Kasumi-1 (cell line): ENCODE results near the gene FRY.
"Not testable (repeated sequence)": the region's sequence is repeated elsewhere in the genome, so short reads cannot be mapped to it uniquely, and the experiment has no call there.

ENCODE experiments used
- DNase-seq, 2 experiments: peaks; one replicate each; lab custom pipeline; 2025; lab: John Stamatoyannopoulos, UW

FRY gene

DNA sequence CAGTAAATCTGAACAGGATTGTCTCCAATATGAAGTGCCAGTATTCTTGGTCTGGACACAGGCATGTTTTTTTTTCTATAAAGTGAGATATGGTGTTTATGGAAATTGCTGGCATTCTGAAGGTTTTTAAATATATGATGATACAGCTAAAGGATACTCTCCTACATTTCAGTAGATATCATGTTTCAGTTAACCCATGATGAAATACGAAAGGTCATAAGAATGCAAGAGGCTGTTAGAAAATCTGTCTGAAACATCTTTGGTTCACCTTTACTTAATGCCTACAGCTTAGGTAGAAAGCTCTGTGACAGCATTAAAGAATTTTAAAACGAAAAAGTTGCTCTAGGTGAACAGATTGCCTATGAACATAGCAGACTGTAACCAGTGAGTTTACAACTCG lies 9.1 kb downstream of the FRY start:
- no peak for DNase-seq

DNA sequence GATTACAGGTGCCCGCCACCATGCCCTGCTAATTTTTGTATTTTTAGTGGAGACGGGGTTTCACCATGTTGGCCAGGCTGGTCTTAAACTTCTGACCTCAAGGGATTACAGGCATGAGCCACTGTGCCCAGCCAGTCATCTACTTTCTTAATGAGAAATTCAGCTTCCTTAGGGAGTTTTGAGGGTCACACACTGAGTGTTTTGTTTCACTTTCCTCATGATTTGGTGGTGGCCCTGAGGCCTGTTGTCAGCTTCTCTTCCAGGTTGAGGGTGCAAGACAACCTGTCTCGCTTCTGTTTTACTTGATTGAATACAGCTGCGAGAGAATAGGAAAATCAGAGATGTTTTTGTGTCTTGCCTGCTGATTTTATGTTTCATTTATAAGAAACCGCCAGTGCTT lies 9.9 kb downstream of the FRY start:
- DNase-seq, result no peak

DNA sequence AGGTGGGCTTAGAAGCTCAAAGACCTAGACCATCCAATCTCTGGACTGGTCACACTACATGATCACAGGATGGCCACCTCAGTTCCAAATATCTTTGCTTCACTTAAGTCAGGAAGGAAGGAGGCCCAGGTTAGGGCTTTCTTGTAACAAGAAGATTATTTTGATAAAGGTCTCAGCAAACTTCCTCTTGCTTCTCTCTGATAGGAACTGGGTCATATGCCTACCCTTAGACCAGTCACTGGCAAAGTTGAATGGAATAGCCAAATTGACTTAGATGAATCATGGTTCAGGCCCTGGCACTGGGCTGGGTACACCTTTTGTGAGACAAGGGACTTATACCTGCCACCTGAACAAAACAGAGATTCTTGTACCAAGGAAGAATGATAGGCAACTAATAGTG lies 11.0 kb downstream of the FRY start:
- no peak for DNase-seq

DNA sequence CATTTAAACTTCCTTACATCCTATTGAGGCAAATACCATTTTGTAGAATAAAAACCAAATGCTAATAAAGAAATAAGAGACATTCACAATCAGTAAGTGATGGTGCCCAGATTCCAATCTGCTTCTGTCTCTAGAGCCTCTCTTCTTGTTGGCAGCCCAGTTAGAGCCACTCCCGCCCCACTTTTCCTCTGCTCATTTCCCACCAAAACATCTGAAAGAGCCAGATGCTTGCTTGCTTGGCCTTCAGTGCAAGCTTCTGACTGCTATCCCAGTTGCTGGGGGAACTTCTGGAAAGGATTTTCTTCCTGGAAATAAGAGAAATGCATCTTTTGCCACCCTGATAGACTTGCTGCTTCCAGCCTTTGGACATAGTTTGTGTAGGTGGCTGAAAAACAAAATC lies 12.9 kb downstream of the FRY start:
- DNase-seq, result no peak

DNA sequence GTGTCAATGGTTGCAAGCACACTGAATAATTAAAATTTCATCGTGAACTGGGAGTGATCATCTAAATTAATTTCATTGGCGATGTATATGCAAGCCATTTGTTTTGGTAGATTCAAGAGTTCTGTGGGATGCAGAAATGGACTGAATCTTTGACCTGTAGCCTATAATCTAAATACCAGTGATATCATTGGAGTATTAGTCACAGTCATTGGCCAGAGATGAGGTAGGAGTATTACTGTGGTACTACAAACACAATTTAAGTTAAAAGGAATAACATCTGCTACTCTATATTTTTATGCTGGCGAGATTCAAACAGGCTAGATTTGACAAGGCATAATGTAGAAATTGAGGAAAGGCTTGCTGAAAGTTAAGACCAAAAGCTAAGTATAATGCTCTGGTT lies 14.0 kb downstream of the FRY start:
- no peak for DNase-seq

DNA sequence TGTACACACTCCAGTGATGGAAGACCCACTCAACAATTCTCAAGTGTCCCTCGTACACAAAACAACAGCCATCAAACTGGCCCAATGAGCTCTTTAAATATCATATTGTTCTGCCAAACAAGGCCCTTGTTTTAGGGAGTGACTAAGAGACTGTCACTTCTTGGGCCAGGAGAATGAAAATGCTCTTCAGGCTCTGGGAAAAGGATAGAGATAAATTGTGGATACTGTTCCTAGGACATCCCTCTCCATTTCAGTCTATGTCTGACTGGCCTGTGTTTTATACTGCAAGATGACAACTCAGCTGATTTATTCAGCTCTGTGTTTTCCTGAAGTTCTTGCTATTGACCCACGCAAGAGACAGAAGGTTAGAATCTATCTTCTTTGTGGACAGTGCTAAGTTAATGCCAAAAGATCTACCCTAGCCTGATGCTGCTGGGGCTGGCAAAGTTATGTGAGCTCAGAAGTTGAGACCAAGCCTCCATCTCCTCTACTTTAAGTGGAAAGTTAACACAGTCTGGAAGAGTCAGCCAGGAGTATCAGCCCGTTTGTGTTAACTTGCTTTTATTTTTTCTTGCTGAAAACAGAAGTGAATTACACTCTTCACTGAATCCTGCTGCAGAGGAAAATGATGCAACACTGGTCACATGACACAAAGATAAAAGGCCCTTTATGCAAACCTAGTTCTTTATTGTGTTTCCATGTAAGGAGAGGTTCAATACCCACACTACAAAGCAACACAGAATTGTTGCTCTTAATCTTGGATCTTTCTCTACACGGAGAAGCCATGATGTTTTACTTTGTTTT lies 14.6 kb downstream of the FRY start:
- peak; percentile 36 to 50 for DNase-seq

DNA sequence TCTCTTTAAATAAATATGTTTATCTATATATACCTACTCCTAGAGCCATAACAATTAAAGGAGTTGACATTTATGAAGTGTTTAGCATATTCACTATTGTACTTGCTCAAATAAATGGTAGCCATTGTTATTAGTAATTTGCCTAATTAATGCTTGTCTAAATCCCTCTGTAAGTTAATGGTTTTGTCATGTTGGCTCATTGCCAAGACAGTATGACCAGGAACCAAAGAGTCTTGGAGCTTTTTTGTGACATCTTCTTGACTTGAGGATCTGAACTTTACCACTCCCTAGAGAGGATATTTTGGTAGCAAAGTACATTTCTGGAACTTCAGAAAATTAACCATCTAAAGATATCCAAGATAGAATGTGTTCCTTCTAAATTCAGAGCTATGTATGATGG lies 15.5 kb downstream of the FRY start:
- no peak for DNase-seq

DNA sequence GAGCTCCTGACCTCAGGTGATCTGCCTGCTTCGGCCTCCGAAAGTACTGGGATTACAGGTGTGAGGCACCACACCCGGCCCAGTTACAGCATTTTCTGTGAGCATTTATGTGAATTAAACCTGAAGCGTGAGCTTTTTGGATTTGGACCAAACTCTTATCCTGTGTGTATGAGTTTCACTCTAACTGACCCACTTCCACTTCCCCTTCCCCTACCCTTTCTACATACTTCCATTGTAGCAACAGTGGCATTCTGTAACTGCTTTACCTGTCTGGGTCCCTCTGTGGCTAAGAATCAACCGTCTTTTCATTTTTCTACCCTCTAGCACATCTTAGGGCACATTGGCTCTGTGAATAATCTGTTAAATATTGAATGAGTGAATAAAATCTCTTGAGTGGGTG lies 16.2 kb downstream of the FRY start:
- DNase-seq, result no peak

DNA sequence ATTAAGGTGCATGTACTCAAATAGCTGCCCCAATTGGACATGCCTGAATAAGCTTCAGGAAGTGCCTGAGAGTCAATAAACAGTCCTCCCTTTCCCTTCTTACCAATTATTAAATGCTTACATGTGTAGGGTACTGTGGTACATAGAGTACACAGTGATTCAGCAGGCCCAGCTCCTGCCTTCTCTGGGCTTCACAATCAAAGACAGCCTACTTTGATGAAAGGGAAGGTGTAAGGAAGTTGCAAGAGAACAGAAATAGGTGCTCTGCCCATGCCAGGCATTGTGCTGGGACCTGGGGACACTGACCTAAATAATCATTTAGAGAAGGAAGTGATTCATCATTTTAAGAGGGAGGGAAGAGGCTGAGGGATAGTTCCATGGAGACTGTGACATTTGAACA lies 17.2 kb downstream of the FRY start:
- DNase-seq, result no peak

DNA sequence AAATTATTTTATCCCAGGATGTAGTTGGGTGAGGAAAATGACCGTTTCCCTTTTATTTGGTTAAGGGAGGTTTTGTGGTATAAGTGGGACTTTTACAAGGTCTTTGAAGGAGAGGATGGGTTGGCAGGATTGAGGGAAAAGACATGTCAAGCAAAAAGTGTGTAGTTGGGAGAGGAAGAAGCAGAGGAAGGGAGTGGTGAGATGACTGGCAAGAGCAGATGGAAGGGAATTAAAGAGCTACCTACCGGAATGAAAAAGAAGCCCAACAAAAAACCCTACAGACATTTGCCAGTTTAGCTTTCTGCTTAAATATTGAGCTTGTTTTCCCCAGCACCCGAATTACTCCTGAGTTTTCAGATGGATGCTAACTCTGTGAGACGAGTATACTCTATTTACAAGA lies 19.6 kb downstream of the FRY start:
- DNase-seq, result no peak

DNA sequence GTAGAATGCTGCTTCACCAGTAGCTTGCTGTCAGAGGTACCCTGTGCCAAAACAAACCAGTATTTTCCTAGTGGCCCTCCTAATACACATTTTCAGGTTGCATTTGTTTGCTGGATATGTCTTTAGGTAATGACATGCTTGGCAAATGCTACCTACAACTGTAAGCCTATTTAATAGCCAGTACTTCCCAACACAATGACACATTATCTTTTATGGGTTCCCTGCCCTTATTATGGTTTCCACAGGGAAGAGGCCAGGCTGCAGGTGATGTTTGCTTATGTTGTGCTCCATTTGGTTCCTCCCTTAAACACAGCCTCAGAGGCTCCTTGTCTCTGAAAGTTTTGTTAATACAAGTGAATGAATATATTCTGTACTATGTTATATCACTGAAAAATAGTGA lies 24.7 kb downstream of the FRY start:
- DNase-seq, result no peak

DNA sequence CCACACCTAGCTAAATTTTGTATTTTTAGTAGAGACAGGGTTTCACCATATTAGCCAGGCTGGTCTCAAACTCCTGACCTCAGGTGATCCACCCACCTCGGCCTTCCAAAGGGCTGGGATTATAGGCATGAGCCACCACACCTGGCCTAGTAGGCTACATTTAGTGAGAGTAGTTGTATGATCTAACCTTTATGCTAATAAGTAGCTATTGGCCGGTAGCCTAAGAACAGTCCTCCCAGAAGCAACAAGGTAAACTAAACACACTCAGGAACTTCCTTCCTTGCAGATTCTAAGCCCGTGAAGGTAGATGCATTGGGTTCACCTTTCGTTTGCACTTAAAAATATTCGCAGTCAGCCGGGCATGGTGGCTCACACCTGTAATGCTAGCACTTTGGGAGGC lies 25.8 kb downstream of the FRY start:
- not testable (repeated sequence) for DNase-seq

DNA sequence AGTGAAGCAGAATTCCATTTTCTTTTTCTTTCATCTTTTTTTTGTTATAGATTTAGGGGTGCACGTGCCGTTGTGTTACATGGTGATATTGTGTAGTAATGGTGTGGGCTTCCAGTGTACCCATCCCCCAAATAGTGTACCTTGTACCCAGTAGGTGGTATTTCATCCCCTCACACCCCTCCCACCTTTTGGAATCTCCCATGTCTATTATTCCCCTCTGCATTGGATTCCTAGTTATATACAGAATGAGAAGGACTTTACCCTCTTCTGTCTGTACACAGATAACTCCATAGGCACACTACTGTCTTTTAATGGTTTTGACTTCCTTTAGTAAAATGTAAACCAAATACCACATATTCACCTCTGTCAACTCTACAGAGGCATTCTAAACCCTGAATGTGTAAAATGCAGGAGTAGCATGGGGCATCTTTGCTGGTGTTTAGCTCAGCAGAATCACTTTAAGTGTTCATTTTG lies 28.0 kb downstream of the FRY start:
- DNase-seq, result no peak

DNA sequence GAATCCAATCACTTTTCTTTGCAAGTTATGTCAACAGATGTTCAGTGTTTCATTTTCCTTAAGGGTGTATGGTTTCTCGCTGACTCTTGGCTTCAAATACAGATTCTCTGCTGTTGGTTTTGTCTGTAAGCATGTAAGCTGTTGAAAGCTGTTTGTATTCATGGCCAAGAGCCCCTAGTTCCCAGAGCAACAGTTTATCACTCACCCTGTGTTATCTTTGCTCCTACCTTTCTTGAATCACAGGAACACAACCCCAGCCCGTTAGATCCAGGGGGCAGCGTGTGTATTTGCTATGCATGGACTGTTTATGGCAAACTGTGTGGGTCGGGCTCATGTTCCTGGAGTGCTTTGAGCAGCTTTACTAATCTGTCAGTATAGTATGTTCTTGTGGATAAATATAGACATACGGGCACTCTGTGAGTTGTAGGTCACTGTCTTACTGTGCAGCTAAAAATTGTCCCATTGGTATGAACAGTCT lies 28.9 kb downstream of the FRY start:
- no peak for DNase-seq

DNA sequence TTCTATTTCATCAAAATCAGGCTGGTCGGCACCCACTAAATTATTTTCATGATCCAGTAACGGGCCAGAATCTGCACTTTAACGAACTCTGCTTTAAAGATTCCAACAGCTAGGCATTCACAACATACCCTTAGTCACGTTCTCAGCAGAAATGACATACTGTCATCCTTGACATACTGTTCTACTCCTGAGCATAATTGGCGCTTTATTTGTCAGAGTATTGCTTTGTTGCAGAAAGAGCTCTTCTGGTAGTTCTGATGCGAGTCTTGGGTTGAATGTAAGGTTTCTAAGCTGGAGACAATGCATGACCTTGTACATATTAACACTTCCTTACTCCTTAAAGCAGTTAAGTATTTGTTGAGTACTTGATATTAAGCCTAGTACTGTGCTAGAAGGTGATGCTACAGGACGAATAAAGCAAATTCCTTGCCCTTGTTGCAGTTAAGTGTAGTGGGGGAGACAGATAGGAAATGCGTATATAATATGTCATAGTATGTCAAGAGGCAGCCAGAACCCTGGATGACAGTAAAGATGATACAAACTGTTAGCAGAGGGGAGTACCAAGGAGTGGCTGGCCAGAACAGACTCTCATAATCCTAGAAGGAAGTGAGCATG lies 32.2 kb downstream of the FRY start:
- no peak for DNase-seq

DNA sequence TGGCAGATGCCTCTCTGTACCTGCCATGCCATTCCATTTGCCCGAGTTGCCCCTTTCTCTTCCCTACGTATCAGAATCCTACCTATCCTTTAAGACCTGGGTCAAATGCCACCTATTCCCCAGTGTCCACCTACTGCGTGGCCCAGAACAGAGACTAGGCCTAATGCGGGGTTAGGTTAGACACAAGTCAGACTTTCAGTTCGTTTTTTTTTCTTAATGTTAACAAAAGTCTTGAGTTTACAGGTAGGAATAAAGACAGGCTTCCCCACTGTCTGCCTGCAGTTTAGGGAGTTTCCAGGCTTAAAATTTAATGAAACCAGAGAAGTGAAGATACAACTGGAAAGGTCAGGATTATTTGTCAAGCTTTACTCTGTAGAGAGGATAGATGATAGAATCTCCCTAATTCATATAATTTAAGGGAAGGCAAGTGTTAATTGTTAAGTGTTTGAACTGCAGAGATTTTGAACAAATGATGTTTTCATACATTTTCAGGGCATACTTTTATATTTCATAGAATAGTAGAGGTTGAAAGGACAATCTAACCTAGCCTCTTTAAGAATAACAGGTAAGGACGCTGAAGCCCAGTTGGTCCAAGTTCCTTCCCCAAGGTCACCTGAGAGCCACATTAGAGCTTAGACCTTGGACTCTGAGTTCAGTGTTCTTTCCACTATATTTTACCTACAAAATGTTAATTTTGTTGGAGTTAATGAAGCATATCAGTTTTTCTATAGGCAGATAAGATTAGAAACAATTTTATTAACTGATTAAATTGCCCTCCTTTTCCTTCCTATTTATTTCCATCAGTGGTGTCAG lies 35.8 kb downstream of the FRY start:
- DNase-seq, result no peak

DNA sequence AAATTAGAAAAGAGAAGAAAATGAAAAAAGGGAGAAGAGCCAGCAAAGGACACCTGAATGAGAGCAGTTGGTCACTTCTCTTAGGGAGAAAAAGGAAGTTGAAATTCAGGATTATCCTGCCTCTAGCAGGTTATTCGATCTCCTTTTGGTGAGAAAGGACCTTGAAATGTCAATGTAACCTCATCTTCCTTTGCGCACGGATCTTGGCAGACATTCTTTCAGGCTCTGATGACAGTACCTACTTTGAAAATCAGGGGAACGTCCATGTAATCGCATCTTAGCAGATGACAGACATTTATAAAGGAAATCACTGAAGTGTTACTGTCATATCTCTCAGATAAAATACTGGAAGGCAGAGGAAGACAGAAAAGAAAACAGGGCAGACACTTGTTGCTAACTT lies 36.7 kb downstream of the FRY start:
- DNase-seq, result no peak

DNA sequence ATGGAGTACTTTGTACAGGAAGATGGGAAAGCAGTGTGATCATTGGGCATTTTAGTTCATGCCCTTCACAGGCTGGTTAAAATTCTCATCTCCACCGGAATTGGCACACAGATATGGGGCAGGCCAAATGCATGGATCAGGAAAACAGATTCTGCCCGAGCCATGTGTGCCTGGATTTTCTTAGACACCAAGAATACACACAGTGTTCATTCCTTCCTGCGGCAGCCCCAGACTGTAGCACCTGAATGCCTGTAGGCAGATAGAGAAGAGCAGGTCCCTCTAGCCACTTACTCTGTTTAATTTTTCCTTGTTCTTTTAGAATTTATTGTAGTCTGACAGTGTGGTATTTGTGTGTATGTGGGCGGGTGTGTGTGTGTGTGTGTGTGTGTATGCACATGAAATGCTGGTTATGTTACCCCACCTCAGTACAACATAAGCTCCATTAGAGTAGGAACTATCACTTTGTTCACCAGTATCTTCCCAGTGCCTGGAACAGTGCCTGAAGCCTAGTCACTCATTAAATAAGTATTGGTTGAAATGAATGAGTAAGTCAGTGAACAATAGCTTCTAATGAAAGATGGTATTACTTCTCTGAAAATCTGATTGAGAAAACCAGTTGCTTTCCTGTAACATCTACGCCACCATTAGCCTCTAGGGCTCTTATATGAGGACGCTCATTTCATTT lies 41.7 kb downstream of the FRY start:
- DNase-seq, result no peak

DNA sequence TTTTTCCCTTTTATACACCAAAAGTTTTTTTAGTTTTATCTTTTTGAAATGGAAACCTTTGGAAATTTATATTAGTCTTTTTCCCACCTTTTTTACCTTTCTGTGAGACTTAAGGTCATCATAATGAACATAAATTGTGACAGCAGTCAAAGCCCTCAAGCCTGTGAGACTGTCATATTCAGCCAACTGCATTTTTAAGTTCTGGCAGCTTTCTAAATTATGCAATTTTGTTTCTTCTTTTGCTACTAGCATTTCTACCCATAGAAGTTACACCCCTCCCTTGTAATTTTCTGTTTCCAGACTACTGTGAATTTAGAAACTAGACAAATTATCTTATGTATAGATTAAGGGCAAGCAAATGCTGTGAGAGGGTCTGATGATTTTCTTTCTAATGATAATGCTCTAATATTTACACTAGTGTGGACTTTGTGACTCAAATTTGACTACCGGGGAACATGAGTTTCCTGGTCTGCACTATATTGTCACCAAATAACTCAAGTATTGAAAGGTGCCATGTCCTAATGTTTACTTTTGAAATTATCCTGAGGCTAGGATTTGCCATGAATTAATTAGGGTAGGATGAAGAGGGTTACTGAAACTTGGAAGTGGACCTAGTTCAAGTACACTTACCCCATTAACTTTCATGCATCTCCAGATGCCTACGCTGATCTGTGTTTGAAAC lies 43.7 kb downstream of the FRY start:
- DNase-seq, result no peak

DNA sequence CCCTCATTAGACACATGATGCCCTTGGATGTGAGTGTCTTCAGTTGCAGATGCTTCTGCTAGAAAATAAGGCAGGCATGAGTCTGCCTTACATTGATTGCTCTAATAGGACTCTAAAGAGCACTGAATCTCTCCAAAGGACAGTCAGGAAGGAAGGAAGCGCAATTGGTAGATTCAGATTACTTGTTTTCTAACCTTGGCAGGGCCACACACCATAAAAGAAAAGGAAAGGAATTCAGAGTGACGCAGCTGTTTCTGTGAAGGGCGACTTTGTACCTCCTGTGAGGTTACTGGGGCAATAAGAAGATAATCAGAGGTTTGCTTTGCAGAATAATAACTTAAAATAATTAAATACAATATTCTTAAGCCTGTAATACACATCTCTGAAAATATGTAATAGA lies 48.0 kb downstream of the FRY start:
- no peak for DNase-seq

DNA sequence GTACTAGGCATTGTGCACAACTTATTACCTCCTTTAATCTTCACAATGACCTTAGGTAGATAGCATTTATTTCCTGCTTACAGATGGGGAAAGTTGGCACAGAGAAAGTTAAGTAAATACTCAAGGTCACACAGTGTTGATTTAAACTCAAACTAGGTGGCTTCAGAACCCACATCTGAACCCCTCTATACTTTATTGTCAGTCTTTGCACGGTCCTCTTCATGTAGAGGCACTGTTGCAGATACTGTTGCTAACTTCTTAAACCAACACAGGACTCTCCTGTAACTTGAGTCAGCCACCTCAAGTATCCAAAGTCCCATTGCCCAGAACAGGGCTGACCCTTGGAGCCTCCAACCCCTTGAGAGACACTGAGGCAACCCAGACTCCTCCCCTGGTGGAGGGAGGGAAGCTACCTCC lies 48.8 kb downstream of the FRY start:
- DNase-seq, result no peak

DNA sequence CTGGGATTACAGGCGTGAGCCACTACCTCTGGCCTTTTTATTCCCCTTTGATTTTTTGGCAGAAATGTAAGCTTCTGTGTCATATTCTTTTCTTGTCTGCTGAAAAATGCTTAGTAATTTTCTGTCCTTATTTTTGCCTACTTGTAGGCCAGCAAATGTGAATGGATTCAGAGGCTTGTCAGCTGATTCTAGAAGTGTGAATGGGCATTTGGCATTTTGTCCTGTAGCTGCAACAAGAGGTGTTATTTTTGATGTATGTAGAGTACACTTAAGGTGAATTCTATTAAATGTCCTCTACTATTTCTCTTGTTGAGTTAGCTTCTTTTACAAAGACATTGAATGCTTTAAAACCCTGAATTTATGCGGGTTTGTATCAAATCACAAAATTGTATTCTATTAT lies 50.0 kb downstream of the FRY start:
- DNase-seq, result no peak
